HG03095 (cell line): ENCODE measurements around the gene RPS3.

ENCODE experiments used
- ATAC-seq: cut with Tn5 transposase; IDR thresholded peaks from one replicate; pipeline ENCODE4 v1.9.1; 2021; ENCODE audit warnings: moderate library complexity; ENCODE audit not compliant: unreplicated experiment

The RPS3 gene

GRCh38 chr11:75454987-75455386 lies 55.7 kb downstream of the RPS3 start:
- no peak for ATAC-seq
